GM23338 (cell line): Measurements from ENCODE around the gene TAL2. TPM values are rescaled to one million over a fixed set of nuclear protein-coding genes. Genes with fewer than 3 reads are reported as not detected.

Experiments
- ATAC-seq: fragments of 200-7000 bp; cut with Tn5 transposase; 3 replicates; pipeline ENCODE4 v1.9.1; 2020
- DNase-seq: peaks from one replicate; pipeline ENCODE4 v3.0.0-alpha.2; 2015; ENCODE audit warnings: low spot score
- H2AFZ ChIP-seq: fragments of 200-600 bp; sonication (generic); 2 replicates; pipeline ENCODE4 v1.8.0; 2016; ENCODE audit warnings: antibody characterized with exemption, mild to moderate bottlenecking, moderate library complexity
- H3F3A ChIP-seq: fragments of 200-600 bp; sonication (generic); replicated peaks from 2 replicates; pipeline ENCODE4 v1.8.0; 2017; ENCODE audit warnings: antibody characterized with exemption, mixed run types, low read depth
- H3K27ac ChIP-seq: fragments of 200-600 bp; sonication (generic); 2 replicates; pipeline ENCODE4 v1.6.1; 2016; ENCODE audit warnings: low read depth
- H3K27me3 ChIP-seq: fragments of 200-600 bp; sonication (generic); 2 replicates; pipeline ENCODE4 v1.8.0; 2016; ENCODE audit warnings: mild to moderate bottlenecking, mixed run types, moderate library complexity; ENCODE audit not compliant: insufficient read depth
- H3K36me3 ChIP-seq: fragments of 200-600 bp; sonication (generic); 2 replicates; pipeline ENCODE4 v1.8.0; 2016; ENCODE audit warnings: mild to moderate bottlenecking; ENCODE audit not compliant: insufficient read depth
- H3K4me1 ChIP-seq: fragments of 200-600 bp; sonication (generic); 2 replicates; pipeline ENCODE4 v1.8.0; 2016; ENCODE audit warnings: mild to moderate bottlenecking, moderate library complexity; ENCODE audit not compliant: insufficient read depth
- H3K4me2 ChIP-seq: fragments of 200-600 bp; sonication (generic); 2 replicates; pipeline ENCODE4 v1.7.1; 2017; ENCODE audit warnings: mixed run types
- H3K4me3 ChIP-seq: fragments of 200-600 bp; sonication (generic); 2 replicates; pipeline ENCODE4 v1.6.1; 2016; ENCODE audit warnings: mixed run types
- H3K79me2 ChIP-seq: fragments of 200-600 bp; sonication (generic); replicated peaks from 2 replicates; pipeline ENCODE4 v1.8.0; 2017; ENCODE audit warnings: mild to moderate bottlenecking; ENCODE audit not compliant: insufficient read depth
- H3K9me2 ChIP-seq: fragments of 200-600 bp; sonication (generic); 2 replicates; pipeline ENCODE4 v1.8.0; 2017; ENCODE audit not compliant: insufficient read depth
- H4K20me1 ChIP-seq: fragments of 200-600 bp; sonication (generic); replicated peaks from 2 replicates; pipeline ENCODE4 v1.8.0; 2017; ENCODE audit warnings: mild to moderate bottlenecking; ENCODE audit not compliant: insufficient read depth
- H3K27ac Mint-ChIP-seq: 2 replicates; pipeline ENCODE4 v1.8.0; 2020; ENCODE audit warnings: inconsistent platforms, mild to moderate bottlenecking, moderate library complexity, mixed read lengths
- H3K27me3 Mint-ChIP-seq: 3 replicates; pipeline ENCODE4 v1.8.0; 2022; ENCODE audit warnings: low read depth, mild to moderate bottlenecking, moderate library complexity, mixed read lengths, inconsistent platforms; ENCODE audit not compliant: insufficient read depth, poor library complexity
- H3K36me3 Mint-ChIP-seq: 3 replicates; pipeline ENCODE4 v1.8.0; 2021; ENCODE audit warnings: low read depth, mild to moderate bottlenecking, inconsistent platforms, moderate library complexity, mixed read lengths
- H3K4me1 Mint-ChIP-seq: 3 replicates; pipeline ENCODE4 v1.8.0; 2020; ENCODE audit warnings: mild to moderate bottlenecking, inconsistent platforms, mixed read lengths
- H3K4me3 Mint-ChIP-seq: 3 replicates; pipeline ENCODE4 v1.8.0; 2021; ENCODE audit warnings: moderate library complexity, mild to moderate bottlenecking, inconsistent platforms, mixed read lengths
- H3K9me3 Mint-ChIP-seq: 3 replicates; pipeline ENCODE4 v1.8.0; 2020; ENCODE audit warnings: moderate library complexity, mild to moderate bottlenecking, inconsistent platforms, mixed read lengths
- CREB1 ChIP-seq: fragments of 250-450 bp; sonication (Bioruptor Pico); IDR thresholded peaks from 2 replicates; pipeline ENCODE4 v1.5.0; 2020; ENCODE audit warnings: low read depth, mild to moderate bottlenecking, moderate library complexity
- EZH2 ChIP-seq: fragments of 200-600 bp; sonication (generic); IDR thresholded peaks from one replicate; pipeline ENCODE4 v1.8.0; 2017; ENCODE audit warnings: antibody characterized with exemption, mild to moderate bottlenecking, low read depth; ENCODE audit not compliant: unreplicated experiment
- EZH2phosphoT487 ChIP-seq: fragments of 200-600 bp; sonication (generic); IDR thresholded peaks from one replicate; pipeline ENCODE4 v1.8.1; 2018; ENCODE audit warnings: antibody characterized with exemption; ENCODE audit not compliant: unreplicated experiment
- JUNB ChIP-seq: IDR thresholded peaks from one replicate; pipeline ENCODE4 v1.6.1; 2016; ENCODE audit warnings: antibody characterized with exemption; ENCODE audit not compliant: unreplicated experiment
- POLR2AphosphoS5 ChIP-seq: IDR thresholded peaks from 2 replicates; pipeline ENCODE4 v1.6.1; 2016; ENCODE audit warnings: antibody characterized with exemption, low read depth
- REST ChIP-seq: IDR thresholded peaks from one replicate; pipeline ENCODE4 v1.6.1; 2018; ENCODE audit warnings: antibody characterized with exemption; ENCODE audit not compliant: unreplicated experiment
- STAT1 ChIP-seq: IDR thresholded peaks from one replicate; pipeline ENCODE4 v1.6.1; 2016; ENCODE audit warnings: antibody characterized with exemption; ENCODE audit not compliant: unreplicated experiment
- ZNF114 ChIP-seq: fragments of 250-450 bp; sonication (Bioruptor Pico); IDR thresholded peaks from 2 replicates; pipeline ENCODE4 v1.5.0; 2020; ENCODE audit warnings: mild to moderate bottlenecking, moderate library complexity
- ZNF331 ChIP-seq: fragments of 250-450 bp; sonication (Bioruptor Pico); IDR thresholded peaks from 2 replicates; pipeline ENCODE4 v1.5.0; 2020; ENCODE audit warnings: low read depth, mild to moderate bottlenecking, moderate library complexity
- ZNF462 ChIP-seq: fragments of 250-450 bp; sonication (Bioruptor Pico); IDR thresholded peaks from 2 replicates; pipeline ENCODE4 v1.5.0; 2020; ENCODE audit warnings: mild to moderate bottlenecking, moderate library complexity
- polyA plus RNA-seq: library from polyadenylated mRNA; unstranded; fragments of >200 nt; fragmentation: Nextera tagmentation; extraction: Ambion mirVana; gene quantifications from 2 replicates; pipeline ENCODE4 v1.2.1, GENCODE V29; 2016
- total RNA-seq: library from RNA; depleted of rRNA; stranded (reverse); fragments of >200 nt; shearing (Covaris generic); gene quantifications from 2 replicates; pipeline ENCODE4 v1.2.3, GENCODE V29; 2014
- TF ChIP-seq, protein P1 (sequence below): IDR thresholded peaks from 2 replicates; pipeline ENCODE4 v1.6.1; 2016; ENCODE audit warnings: antibody characterized with exemption

The TAL2 gene
- total and polyA plus RNA-seq, 2 experiments from 2014 or later, result 0.79 TPM; not detected in 1

DNA sequence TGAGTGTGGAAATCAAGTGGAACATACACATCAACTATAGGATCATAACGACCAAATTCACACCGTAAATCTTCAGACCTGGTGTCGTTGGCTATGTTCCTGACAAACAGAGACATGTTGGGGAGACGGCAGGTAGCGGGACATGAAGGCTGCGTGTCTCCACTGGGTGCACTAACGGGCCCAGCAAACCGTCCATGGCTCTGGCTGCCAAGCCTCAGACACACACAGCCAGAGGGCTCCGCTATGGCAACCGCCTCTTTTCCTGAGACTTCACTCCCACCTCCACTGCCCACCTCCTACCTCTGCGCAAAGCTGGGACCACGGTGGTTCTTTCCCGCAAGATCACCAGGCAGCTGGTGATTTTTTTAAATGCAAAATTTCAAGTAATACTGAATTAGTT lies 48.4 kb downstream of the TAL2 start:
- Histone ChIP-seq H3K36me3 (no peaks in the 10 kb centered on the region), H3K4me1 (no peaks in the 10 kb centered on the region), H3K9me2 (no peaks in the 10 kb centered on the region), H3K4me2 (no peak overlapping the region), H4K20me1 (no peaks in the 10 kb centered on the region; the same call in 1 of the 2 replicates), H3K4me3 (no peak overlapping the region), H3K27me3 (no peaks in the 10 kb centered on the region), H2AFZ (no peak overlapping the region), H3K27ac (no peak overlapping the region), H3K79me2 (no peaks in the 10 kb centered on the region), H3F3A (no peaks in the 10 kb centered on the region)
- no peak for DNase-seq
- TF ChIP-seq STAT1, result no peak
- TF ChIP-seq CREB1 (CRISPR knock-in tag), result no peak
- no peak for TF ChIP-seq ZNF462 (CRISPR knock-in tag)
- no peak for TF ChIP-seq REST
- no peak for TF ChIP-seq EZH2
- TF ChIP-seq JUNB, result no peak
- TF ChIP-seq POLR2AphosphoS5, result no peak
- TF ChIP-seq EZH2phosphoT487, result no peak
- no peak for TF ChIP-seq ZNF331
- TF ChIP-seq, protein P1, sequence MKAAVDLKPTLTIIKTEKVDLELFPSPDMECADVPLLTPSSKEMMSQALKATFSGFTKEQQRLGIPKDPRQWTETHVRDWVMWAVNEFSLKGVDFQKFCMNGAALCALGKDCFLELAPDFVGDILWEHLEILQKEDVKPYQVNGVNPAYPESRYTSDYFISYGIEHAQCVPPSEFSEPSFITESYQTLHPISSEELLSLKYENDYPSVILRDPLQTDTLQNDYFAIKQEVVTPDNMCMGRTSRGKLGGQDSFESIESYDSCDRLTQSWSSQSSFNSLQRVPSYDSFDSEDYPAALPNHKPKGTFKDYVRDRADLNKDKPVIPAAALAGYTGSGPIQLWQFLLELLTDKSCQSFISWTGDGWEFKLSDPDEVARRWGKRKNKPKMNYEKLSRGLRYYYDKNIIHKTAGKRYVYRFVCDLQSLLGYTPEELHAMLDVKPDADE, result no peak
- no peak for TF ChIP-seq ZNF114 (CRISPR knock-in tag)
- H3K9me3 Mint-ChIP-seq, result no peaks in the 10 kb centered on the region
- ATAC-seq, result no peak
- 0 out of 3 replicates have a peak, but pooled peaks cover 7% of the 10 kb centered on the region for H3K36me3 Mint-ChIP-seq
- peaks cover 2% of the 10 kb centered on the region for H3K27me3 Mint-ChIP-seq
- no peak overlapping the region for H3K27ac Mint-ChIP-seq
- no peaks in the 10 kb centered on the region for H3K4me1 Mint-ChIP-seq
- H3K4me3 Mint-ChIP-seq, result no peak overlapping the region
